Activated CD8-positive, alpha-beta memory T cell treated with anti-CD3 and anti-CD28 coated beads for 48 hours (primary cell): ENCODE data around the gene DNAH7.

ENCODE experiments used
- DNase-seq, 3 experiments: peaks; one replicate each; pipeline ENCODE4 v3.0.0-alpha.2; 2020; ENCODE audit warnings: low read depth in 2 of 3, low spot score in 2 of 3

Gene DNAH7

DNA sequence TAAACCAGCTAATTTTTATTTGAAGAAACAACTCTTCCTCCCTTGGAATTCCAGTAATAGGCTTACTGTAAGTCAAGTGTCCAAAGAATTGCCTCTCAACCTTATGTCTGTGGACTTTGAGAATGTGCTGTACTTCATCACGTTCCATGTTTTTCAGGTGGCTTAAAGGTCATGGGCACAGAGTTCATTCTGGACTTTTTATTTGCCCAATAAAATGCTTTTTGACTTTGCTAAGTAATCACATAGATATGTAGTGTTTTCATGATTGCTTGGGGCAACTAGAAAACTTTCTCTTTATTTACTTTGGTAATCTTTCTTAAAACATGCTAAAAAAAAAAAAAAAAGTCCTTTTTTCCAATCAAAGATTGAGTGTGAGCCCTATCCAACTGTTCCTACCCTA lies 10.4 kb upstream of the DNAH7 start:
- no peak for DNase-seq

DNA sequence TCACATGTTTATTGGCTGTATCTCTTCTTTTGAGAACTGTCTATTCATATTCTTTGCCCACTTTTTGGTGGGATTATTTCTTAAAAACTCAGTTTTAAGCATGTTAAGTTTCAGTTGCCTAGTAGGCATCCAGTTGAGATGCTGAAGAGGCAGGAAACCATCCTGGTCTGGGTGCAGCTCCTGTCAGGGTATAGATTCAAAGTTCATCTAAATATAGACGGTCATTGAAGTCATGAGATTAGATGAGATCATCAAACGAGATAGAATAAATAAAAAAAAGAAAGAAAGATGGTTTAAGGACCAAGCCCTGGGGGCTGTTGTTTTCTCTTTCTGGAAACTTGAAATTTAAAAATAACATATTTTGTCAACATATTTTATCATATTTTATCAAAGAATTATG lies 9.2 kb upstream of the DNAH7 start:
- no peak for DNase-seq

DNA sequence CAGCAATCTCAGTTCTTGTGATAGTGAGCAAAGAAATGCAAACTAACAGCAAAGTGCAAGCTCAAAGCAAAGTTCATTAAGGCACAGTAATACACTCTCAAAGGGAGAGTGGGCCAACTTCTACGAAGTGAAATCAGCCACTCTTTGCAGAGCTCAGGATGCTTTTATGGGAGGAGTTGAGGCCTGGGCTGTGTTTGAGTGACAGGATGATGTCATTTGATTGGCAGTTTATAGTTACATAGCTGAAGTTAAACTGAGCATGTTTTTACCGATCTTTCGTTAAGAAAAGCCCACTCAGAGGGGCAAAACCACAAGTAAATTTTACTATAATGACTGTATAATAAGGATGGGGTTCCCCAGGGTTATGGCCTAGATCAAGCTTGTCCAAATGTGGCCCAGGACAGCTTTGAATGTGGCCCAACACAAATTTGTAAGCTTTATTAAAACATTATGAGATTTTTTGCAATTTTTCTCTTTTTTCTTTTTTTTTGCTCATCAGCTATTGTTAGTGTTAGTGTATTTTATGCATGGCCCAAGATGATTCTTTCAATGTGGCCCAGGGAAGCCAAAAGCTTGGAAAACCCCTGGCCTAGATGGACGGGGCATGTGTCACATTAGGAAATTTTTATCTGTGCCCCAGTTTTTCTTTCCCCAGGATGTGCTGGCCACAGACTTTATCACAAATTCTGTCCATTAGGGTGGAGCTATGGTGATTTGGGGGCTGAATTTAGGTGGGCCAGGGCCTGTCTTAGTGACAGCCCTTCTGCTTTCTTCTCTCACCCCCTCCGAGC lies 8.3 kb upstream of the DNAH7 start:
- DNase-seq = no peak

DNA sequence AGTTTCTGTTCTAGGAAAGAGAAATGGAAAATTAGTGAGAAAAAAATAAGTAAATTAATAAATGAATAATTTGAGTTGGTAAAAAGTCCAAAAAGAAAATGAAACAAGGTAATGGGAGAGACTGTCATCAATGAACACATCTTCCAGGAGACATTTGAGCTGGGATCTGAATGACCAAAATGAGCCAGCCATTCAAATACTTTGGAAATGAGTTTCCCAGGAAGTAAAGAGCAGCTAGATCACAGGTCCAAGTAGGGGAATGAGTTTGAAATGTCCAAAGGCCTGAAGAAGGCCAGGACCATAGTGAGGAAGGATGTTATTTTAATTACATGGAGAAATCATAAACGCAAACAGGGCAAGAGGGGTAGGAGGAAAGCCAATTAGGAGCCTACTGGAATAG lies 6.6 kb upstream of the DNAH7 start:
- DNase-seq = no peak

DNA sequence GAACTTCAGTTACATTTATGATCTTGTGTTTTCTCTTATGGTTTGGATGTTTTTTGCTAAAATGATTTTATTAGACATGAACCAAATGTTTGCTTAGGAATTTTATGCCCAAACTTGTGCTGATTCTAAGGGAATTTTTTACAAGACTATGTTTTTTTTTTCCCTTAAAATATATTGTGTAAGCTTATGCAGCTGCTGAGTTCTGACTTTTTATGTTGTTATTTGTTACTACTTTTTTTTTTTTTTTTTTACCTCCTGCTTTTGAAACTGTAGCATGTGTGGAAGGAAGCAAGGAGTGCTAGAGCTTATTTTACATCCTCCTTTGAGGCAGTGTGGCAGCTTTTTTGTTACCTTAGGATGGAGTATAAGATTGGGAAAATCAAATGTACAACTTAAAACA lies 6.0 kb upstream of the DNAH7 start:
- DNase-seq = no peak

DNA sequence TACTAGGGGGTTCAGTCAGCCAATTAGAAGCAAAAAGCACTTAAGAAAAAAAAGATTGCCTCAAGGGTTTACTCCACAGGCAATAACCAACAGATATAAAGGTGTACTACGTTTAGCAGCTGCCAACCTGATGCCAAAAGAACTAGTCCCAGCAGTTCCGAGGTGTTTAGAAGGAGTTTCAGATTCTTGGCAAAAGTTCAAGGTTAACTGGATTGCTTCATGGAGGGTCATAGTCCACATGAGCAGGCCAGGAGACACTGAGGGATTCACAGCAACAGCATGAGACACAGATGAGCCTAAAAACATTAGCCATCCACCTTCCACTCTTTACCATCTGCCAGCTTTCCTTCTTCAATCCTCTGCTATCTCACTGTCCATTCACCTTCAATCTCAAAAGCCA lies 4.9 kb upstream of the DNAH7 start:
- no peak for DNase-seq

DNA sequence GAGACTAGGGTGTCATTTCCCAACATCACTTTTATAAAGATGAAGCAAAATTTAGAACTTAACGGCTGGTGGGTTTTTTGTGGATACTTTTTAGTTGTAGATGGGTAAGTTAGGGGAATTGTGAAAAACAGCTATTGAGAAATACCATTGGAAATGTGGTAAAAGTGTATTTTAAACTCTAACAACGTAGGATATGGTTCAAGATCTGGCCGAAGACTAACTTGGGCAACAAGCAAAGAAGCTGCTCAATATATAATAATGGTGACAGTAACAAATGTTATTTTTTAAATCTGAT lies 1.6 kb downstream of the DNAH7 start:
- DNase-seq = no peak

DNA sequence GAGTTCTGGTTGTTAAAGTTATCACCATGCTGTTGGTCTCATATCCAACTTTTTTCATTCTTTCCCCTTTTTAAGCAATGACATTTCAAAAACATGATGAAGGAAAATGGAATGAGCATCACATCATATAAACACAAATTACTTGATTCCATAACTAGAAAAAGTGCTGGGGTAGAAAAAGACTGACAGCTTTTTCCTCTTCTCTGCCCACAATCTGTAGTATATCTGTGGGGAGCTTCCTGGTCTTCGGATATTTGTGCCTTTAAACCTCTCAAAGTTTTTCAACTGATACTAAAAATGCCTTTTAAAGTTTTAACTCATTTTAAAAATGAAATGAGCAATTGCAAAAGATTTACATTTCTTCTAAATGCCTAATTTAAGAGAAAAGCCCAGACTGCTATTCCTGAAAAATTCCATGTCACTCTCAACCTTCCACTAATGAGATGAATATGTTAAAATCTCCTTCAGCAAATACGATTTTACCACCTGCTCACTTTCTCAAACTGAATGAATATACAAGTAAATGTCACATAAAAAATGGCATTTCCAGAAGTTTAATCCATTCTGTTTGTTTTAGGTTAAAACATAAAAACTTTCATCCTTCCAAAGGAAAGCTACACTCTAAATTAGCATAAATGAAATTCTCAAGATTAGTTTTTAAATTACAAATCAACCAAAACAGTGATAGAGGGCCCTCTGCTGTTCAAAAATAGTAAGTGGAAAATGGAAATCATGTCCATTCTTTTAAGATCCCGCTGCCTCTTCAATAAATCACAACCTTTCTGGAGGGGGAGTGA lies 2.1 kb downstream of the DNAH7 start:
- no peak for DNase-seq

DNA sequence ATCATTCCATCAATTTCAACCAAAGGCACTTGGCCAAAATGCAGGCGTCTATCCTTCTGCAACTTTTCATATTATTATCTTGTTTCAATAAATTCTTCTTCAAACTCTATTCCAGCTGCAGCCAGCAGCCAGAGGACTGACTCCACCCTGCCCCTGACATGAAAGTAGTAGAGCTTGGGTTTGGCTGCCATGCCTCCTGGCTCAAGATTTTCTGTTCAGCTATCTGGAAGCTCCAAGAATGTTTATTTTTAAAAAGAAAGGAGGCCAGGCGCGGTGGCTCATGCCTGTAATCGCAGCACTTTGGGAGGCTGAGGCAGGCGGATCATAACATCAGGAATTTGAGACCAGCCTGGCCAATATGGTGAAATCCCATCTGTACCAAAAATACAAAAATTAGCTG lies 4.9 kb downstream of the DNAH7 start:
- DNase-seq = no peak

DNA sequence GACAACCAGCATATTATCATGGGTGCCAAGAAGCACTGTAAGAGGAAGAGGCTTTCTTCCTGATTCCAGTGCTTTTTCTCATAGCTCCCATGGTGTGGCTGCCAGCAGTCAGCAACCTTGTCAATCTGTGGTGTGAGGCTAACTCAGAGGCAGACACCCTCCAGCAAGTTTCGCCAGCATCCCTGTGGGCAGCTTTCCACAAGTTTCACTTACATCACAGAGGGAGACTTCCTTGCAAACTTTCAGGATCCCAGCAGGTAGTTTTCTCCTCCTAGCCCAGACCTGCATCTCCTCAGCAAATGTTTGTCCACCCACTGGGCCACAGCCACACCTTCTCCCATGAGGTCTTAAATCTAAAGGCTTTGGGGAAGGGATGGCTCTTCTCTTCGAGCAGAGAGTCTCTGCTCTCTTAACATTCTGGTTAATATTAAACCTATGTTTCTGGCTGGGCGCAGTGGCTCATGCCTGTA lies 9.1 kb downstream of the DNAH7 start:
- no peak for DNase-seq

DNA sequence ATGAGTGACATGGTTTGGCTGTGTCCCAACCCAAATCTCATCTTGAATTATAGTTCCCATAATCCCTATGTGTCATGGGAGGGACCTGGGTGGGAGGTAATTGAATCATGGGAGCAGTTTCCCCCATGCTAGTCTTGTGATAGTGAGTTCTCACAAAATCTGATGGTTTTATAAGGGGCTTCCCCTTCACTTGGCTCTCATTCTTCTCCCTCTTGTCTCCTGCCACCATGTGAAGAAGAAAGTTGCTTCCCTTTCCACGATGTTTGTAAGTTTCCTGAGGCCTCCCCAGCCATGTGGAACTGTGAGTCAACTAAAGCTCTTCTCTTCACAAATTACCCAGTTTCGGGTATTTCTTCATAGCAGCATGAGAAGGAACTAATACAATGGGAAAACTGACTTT lies 14.0 kb downstream of the DNAH7 start:
- no peak for DNase-seq

DNA sequence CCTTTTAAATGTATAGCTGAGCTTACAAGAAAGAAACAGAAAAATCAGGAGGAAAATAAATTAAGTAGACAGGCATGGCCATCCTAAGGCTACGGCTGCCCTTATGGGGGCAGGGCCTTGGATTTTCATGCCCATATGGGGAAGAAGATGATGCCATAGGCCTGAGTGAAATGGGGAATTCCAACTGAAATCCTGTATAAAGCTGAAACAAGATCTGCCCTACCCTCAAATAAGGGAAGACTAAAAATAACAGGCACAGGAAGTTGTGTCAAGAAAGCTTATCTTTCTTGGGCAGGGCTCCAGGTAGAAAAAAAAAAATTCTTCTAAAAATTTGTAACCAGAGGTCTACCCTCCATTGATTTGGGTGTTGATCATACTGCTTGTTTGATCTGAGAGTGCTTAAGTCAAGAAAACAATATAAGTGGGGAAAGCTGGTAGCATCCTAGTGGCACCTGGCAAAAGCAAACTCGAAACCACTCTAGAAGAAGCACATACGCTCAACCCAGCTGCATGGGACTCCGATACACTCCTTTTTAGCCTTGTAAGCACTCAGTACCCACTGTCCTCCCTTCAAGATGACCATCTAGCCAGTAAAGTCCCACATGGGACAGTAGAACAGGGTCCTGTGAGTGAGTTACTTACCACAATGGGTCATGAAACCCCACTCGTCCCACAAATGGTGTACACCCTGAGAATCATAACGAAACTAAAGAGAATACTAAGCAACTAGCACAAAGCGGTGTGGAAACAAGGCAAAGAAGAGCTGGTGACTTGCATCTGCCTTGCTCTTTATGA lies 22.3 kb downstream of the DNAH7 start:
- DNase-seq = no peak

DNA sequence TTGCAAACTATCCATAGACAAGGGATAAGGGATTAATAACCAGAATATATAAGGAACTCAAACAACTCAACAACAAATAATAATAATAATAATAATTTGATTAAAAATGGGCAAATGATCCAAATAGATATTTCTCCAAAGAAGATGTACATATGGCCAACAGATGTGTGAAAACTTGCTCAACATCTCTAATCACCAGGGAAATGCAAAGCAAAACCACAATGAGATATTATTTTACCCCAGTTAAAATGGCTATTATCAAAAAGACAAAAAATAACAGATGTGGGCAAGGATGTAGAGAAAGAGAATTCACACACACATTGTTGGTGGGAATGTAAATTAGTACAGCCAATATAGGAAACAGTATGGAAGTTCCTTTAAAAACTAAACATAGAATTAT lies 26.9 kb downstream of the DNAH7 start:
- no peak for DNase-seq

DNA sequence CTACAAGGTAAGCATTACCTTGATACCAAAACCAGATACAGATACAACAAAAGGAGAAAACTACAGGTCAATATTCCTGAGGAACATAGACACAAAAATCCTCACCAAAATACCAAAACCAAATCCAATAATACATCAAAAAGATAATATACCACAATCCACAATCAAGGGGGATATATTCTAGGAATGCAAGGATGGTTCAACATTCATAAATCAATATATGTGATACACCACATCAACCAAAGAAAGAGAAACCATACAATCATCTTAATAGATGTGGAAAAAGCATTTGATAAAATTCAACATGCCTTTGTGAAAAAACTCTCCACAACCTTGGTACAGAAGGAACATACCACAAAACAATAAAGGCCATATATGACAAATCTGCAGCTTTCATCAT lies 28.4 kb downstream of the DNAH7 start:
- no peak for DNase-seq

DNA sequence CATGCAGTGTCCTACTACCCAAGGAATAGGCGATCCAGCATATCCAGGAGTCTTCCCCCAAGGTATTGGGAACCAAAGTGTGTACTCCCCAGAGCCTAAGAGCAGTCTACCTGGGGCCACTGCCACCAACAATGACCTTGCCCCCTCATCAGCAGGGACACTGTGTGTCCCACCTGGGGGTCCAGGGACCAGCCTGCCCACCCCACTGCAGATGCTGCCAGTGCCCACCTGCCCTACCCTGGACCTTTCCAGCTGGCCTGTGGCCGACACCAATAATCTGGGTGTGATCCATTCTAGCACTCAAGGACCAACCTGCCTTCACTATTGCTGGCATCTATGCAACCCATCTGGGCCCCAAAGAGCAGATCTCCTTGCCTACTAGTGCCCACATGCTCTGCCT lies 32.2 kb downstream of the DNAH7 start:
- DNase-seq = no peak

DNA sequence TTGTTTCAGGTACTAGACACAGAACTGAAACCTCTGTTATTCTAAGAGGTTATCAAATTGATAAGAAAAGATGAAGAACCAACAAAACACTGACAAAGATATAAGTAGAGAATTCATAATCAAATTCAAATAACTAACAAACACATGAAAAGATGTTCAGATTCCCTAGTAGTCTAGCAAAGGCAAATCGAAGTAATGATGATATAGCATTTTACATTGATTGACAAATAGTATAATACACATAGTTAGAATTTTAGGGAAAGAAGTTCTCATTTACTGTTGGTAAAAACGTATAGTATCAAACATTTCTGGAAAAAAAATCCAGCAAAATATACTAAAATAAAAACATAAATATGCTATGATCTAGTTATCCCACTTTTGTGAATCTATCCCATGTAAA lies 50.6 kb downstream of the DNAH7 start:
- DNase-seq = no peak

DNA sequence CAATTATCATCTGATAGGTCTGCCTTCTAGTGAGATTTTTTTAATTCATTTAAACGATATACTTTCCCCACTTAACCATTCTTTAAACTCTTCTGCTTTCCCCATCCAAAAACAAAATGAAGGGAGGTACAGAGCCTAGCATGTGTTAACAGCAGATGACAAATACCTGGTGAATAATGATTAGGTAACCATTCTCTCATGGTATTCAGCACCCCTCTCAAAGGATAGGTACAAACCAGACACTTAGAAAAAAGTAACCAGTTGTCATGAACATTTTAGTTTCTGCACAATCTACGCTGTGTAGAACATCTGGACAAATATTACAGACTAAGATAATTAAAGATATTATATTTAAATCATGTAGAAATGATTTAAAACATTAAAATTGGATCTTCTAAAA lies 56.3 kb downstream of the DNAH7 start:
- DNase-seq = no peak

DNA sequence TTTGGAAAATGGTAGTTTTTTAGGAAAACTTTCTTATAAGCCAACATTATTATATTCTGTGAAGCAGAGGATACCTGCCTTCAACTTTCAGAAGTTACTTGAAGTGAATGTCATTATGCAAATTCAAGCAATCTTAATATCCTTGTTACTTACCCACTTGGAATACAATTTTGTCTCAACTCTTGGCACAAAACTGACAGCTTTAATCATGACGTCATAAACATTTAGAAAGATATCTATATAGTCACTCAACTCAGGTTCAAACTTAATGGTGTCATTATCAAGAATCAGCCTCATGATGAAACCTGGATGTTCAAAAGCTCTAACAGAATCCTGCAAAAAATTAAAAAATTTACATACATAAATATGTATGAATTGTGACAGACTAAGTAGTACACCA lies 68.1 kb downstream of the DNAH7 start:
- DNase-seq = no peak

DNA sequence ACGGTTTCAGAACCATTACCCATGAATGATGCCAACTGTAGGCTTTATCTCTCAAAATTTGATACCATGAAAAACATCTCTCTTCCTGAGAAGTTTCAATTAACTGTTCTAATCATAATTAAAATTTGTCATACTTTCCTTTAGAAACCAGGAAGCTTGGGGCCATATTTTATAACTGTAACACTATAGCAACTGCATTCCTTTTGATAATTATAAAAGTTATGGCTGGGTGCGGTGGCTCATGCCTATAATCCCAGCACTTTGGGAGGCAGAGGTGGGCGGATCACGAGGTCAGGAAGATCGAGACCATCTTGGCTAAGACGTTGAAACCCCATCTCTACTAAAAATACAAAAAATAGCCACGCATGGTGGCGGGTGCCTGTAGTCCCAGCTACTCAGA lies 70.6 kb downstream of the DNAH7 start:
- no peak for DNase-seq

DNA sequence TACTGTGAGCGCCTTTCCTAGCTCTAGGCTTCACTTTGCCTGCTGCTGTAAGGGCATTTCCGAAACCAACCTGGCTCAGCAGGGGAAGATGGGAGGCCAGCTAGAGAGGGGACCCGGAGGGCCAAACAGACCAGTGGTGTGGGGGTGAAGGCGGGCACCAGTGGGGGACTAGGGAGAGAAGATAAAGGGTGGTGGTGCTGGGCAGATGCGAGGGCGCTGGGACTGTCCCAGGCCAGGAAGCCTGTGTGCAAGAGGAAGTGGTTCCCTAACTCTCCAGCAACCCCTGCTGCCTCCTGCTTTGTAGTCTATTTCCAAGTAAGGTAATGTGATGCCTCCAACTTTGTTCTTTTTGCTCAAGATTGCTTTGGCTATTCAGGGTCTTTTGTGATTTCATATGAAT lies 73.1 kb downstream of the DNAH7 start:
- no peak for DNase-seq

DNA sequence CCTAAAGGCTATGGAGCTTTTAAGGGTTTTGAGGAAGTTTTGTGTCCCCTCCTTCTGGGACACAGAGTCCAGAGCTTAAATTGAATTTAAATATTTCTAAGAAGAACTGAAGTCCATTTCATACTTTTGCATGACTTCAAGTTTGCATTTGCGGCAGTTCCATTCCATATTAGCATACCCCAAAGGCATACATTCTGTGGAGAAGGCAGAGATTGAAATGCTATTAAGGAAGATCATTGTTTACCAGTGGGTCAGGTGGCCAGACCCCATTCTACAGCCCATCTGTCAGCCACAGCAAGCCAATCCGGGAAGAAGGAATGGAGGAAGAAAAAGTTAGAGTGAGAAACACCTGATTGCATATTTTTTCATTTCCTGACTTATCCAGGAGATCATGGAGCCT lies 75.0 kb downstream of the DNAH7 start:
- DNase-seq = no peak

DNA sequence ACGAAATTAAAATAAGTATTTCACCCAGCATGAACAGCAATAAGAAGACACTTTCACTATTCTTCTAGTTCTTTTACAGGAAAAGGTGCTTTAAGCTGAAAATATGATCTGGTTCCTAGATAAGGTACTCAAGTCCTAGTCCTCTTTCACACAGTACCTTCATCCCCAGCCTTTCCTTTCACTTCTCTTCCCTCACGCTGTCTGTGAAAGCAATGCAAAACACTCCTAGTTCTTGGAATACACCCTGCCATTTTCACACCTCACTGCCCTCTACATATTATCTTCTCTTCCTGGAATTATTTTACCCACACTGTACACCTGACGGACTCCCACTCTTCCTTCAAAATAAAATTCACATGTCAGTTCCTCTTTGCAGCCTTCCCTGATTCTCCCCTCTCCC lies 82.9 kb downstream of the DNAH7 start:
- DNase-seq = no peak
